T-helper 2 cell treated with Interferon-gamma antibody and Interleukin-4, amounts not matched to agents 5 μg/mL and 100 μg/mL, for 36 hours (primary cell): ENCODE data around the gene ZNF316.

Source experiments
- DNase-seq: peaks from one replicate; pipeline ENCODE4 v3.0.0; 2021; ENCODE audit warnings: low spot score
- H3K27ac Mint-ChIP-seq: one replicate; pipeline ENCODE4 v1.8.0; 2021; ENCODE audit warnings: mild to moderate bottlenecking, mixed read lengths
- H3K27me3 Mint-ChIP-seq: one replicate; pipeline ENCODE4 v1.8.0; 2021; ENCODE audit warnings: low read depth, mixed read lengths
- H3K36me3 Mint-ChIP-seq: one replicate; pipeline ENCODE4 v1.8.0; 2021; ENCODE audit warnings: low read depth, mixed read lengths
- H3K4me1 Mint-ChIP-seq: one replicate; pipeline ENCODE4 v1.8.0; 2021; ENCODE audit warnings: low read depth, mixed read lengths
- H3K4me3 Mint-ChIP-seq: one replicate; pipeline ENCODE4 v1.8.0; 2022; ENCODE audit warnings: mild to moderate bottlenecking, moderate library complexity, mixed read lengths
- H3K9me3 Mint-ChIP-seq: one replicate; pipeline ENCODE4 v1.8.0; 2021; ENCODE audit warnings: mixed read lengths

Gene ZNF316

DNA sequence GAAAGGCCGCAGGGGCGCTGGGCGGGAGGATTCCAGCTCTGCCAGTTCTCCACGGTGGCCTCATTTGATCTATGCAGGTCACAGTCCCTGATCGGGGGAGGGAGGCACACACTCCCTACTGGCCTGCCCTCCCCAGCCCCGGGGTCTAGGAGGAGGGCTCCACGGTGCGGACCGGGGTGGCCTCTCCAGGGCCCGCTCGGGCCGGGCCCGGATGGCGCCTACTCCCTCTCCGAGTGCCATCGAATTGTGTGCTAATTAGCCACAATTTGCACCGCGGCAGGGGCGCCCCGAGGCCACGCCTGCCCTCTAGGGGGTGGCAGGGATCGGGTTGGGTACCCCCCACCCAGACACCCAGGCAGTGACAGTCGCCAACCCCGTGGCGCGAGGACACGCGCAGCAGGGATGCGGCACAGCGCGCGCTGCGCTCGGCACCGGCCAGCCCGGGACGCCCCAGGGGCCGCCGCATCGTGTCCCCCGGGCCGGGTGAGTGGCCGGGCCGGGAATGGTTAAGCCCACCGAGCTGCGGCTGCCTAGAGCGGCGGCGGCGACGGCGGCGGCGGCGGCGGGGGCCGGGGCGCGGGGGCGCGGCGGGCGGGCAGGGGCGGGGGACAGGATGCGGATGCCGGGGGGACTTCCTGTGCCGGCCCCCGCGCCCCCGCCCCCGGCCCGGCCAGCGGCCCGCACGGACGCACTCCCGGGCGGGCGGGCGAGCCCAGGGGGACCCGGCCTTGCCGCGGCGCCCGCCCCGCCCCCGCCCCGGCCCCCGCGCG lies 22.0 kb upstream of the ZNF316 start, which contains the start of gene ZNF853:
Gene ZNF853 (plus strand): TSS at position 658 of the 770 bp plus-strand sequence. CDS start 565 bp downstream, outside the sequence.
- Mint-ChIP-seq H3K36me3 (peaks cover 2% of the 10 kb centered on the region), H3K4me1 (peaks cover 10% of the 10 kb centered on the region), H3K27ac (peak within 1 kb of the TSS; percentile 36), H3K27me3 (peaks cover 45% of the 10 kb centered on the region), H3K9me3 (no peaks in the 10 kb centered on the region), H3K4me3 (peak within 1 kb of the TSS; percentile 77)
- no peak for DNase-seq

DNA sequence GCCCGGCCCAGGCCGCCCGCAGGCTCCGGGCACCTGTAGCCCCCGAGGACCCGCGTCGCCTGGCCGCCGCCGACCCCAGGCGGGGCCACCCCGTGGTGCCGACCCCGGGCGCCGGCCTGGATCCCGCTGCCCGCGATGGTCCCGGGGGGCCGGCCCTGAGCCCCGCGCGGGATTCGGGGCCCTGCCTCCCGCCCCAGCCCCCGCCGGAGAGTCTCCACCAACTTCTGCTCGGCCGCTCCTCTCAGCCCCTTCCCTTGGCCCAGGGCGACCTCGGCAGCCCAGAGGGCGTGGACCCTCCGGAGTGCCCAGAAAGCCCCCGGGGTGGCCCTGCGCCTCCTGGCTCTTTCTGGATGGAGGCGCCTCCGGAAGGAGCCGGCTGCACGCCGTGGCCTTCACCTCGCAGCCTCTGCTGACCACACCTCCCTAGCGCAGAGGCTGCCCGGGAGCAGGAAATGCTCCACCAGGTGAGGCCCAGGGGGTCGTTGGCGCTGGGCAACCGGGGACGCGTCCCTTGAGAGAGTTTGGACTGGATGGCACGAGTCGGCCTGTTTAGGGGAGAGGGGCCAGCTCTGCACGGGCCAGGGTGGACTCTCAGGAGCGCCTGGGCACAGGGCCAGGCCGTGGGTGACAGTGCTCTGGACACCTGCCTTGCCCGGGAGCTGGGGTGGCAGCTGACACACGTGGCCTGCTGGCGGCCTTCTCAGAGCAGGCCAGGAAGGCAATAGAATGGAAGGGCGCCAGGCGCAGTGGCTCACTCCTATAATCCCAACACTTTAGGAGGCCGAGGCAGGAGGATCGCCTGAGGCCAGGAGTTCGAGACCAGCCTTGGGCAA lies 21.2 kb upstream of the ZNF316 start:
- Mint-ChIP-seq H3K4me1 (peaks cover 11% of the 10 kb centered on the region), H3K4me3 (no peak overlapping the region), H3K27me3 (peaks cover 47% of the 10 kb centered on the region), H3K9me3 (no peaks in the 10 kb centered on the region), H3K27ac (no peak overlapping the region), H3K36me3 (peaks cover 2% of the 10 kb centered on the region)
- DNase-seq, result no peak

- Mint-ChIP-seq H3K9me3 (no peaks in the 10 kb centered on the region), H3K4me1 (peaks cover 15% of the 10 kb centered on the region)
Measured at GRCh38 chr7:6616854-6617643, 20.1 kb upstream of the ZNF316 start.

DNA sequence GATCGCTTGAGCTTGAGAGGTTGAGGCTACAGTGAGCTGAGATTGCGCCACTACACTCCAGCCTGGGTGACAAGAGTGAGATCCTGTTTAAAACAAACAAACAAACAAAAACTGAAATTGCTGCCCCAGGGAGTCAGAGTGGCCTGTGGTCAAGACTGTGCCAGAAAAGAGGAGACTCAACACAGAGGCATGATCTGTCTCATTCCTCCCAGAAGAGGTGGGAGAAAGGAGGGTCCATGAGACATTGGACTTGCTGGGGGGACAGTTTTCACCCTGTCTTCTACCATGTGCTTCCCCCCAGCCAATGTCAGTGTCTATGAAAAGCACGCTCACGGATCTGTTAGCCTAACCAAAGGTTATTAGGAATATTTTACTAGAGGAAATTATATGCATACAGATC lies 18.5 kb upstream of the ZNF316 start:
- Mint-ChIP-seq H3K27me3 (peaks cover 43% of the 10 kb centered on the region), H3K36me3 (peaks cover 2% of the 10 kb centered on the region), H3K27ac (no peak overlapping the region), H3K4me3 (no peak overlapping the region), H3K4me1 (peaks cover 15% of the 10 kb centered on the region), H3K9me3 (no peaks in the 10 kb centered on the region)
- DNase-seq, result no peak

More at GRCh38 chr7:6616854-6617643, 20.1 kb upstream of the ZNF316 start:
- Mint-ChIP-seq H3K27me3 (peaks cover 49% of the 10 kb centered on the region), H3K36me3 (peaks cover 2% of the 10 kb centered on the region), H3K4me3 (no peak overlapping the region), H3K27ac (no peak overlapping the region)
- DNase-seq, result no peak

- no peaks in the 10 kb centered on the region for H3K36me3 Mint-ChIP-seq
- H3K9me3 Mint-ChIP-seq, result no peaks in the 10 kb centered on the region
- peaks cover 20% of the 10 kb centered on the region for H3K4me1 Mint-ChIP-seq
- no peak overlapping the region for H3K4me3 Mint-ChIP-seq
- no peak overlapping the region for H3K27ac Mint-ChIP-seq
- H3K27me3 Mint-ChIP-seq, result peaks cover 32% of the 10 kb centered on the region
- DNase-seq, result no peak
Measured at GRCh38 chr7:6619961-6620360, 17.2 kb upstream of the ZNF316 start.

GRCh38 chr7:6621195-6622133 lies 15.7 kb upstream of the ZNF316 start:
- Mint-ChIP-seq H3K4me1 (peaks cover 20% of the 10 kb centered on the region), H3K27me3 (peaks cover 25% of the 10 kb centered on the region), H3K27ac (no peak overlapping the region), H3K9me3 (no peaks in the 10 kb centered on the region), H3K36me3 (no peaks in the 10 kb centered on the region), H3K4me3 (no peak overlapping the region)
- no peak for DNase-seq

GRCh38 chr7:6622134-6622710 lies 14.9 kb upstream of the ZNF316 start:
- Mint-ChIP-seq H3K27me3 (peaks cover 22% of the 10 kb centered on the region), H3K27ac (no peak overlapping the region), H3K9me3 (no peaks in the 10 kb centered on the region), H3K4me1 (peaks cover 20% of the 10 kb centered on the region), H3K4me3 (no peak overlapping the region), H3K36me3 (no peaks in the 10 kb centered on the region)
- DNase-seq, result no peak

DNA sequence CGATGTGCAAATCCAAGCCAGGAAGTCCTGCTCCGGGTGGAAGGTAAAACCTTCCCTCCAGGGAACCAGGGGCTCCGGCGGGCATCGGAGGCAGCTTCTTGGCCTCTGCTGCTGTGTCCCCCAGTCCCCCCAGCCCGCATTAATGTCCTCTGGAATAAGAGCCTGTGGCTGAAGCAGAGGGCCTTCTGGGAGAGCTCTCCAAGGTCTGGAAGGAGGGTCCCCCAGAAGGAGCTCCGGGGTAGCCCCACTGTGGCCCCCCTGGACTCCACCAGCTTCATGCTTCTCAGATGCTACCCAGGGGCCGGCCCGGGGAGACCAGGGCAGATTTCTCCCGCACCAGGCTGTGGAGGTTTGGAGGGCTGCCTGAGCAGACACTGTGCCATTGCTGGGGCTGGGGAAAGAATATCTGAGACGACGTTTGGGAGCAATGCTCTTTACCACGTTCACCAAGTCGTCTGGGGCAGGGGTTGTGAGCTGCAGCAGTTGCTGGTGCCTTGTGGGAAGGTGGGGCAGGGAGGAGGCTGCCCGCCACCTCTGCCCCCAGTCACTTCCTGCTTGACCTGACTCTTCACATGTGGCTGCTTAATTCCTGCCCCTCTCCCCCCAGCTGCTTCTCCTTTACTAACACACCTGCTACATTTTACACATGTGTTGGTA lies 13.4 kb upstream of the ZNF316 start:
- Mint-ChIP-seq H3K9me3 (no peaks in the 10 kb centered on the region), H3K36me3 (no peaks in the 10 kb centered on the region), H3K4me1 (peaks cover 20% of the 10 kb centered on the region), H3K4me3 (peak overlapping the region; percentile 41), H3K27ac (peak overlapping the region; percentile 67), H3K27me3 (peaks cover 9% of the 10 kb centered on the region)
- DNase-seq, result no peak

- H3K36me3 Mint-ChIP-seq, result no peaks in the 10 kb centered on the region
- H3K9me3 Mint-ChIP-seq, result no peaks in the 10 kb centered on the region
- peak overlapping the region; percentile 67 for H3K27ac Mint-ChIP-seq
- peaks cover 9% of the 10 kb centered on the region for H3K27me3 Mint-ChIP-seq
- H3K4me1 Mint-ChIP-seq, result peaks cover 20% of the 10 kb centered on the region
- peak overlapping the region; percentile 41 for H3K4me3 Mint-ChIP-seq
- no peak for DNase-seq
Measured at GRCh38 chr7:6624246-6624611, 12.9 kb upstream of the ZNF316 start.

- Mint-ChIP-seq H3K27me3 (no peaks in the 10 kb centered on the region), H3K9me3 (no peaks in the 10 kb centered on the region), H3K4me1 (peaks cover 8% of the 10 kb centered on the region), H3K4me3 (no peak overlapping the region), H3K27ac (no peak overlapping the region), H3K36me3 (no peaks in the 10 kb centered on the region)
- no peak for DNase-seq
Measured at GRCh38 chr7:6628045-6628444, 9.1 kb upstream of the ZNF316 start.

DNA sequence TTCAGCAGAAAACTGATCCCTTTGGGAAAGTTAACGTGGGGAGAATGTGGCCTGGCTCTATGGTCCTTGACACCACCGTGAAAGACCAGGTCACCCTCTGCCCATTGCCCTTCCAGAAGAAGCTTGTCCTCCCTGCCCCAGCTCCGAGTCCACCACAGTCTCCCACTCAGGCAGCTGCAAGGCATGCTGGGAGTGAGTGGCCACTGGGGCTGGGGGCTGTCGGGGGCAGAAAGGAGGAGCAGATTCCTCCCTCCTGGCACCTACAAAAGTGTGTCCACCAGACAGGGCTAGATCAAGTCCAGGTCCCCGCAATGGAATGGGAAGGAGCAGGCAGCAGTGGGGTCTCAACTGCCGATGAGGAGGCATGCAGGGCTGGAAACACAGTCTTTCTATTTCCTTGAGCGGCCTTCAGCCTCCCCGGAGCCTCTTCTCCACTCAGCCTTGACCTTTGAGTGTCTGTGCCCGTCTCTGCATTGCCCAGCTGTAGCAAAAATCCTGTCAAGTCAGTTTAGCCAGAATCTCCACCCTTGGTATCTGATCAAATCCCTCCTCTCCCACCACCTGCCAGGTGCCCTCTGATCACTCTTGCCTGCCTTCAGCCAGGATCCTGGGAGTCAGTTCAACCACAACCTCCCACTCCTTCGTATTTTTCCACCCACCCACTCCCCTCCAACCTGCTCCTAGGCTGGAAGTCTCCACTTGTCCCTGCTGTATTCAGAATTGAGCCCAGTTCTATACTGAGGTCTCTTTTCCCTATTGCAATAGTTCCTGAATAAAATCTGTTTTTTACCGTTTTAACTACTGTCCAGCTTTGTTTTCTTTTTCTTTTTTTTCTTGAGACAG lies 6.9 kb upstream of the ZNF316 start:
- no peaks in the 10 kb centered on the region for H3K9me3 Mint-ChIP-seq
- no peak for DNase-seq
- H3K4me3 Mint-ChIP-seq, result no peak overlapping the region
- no peaks in the 10 kb centered on the region for H3K27me3 Mint-ChIP-seq
- no peaks in the 10 kb centered on the region for H3K4me1 Mint-ChIP-seq
- no peaks in the 10 kb centered on the region for H3K36me3 Mint-ChIP-seq
- no peak overlapping the region for H3K27ac Mint-ChIP-seq

GRCh38 chr7:6631605-6632004 lies 5.5 kb upstream of the ZNF316 start:
- H3K4me1 Mint-ChIP-seq, result no peaks in the 10 kb centered on the region
- H3K27ac Mint-ChIP-seq, result no peak overlapping the region
- no peaks in the 10 kb centered on the region for H3K27me3 Mint-ChIP-seq

More at GRCh38 chr7:6631605-6632004, 5.5 kb upstream of the ZNF316 start:
- Mint-ChIP-seq H3K9me3 (no peaks in the 10 kb centered on the region), H3K4me3 (no peak overlapping the region), H3K36me3 (no peaks in the 10 kb centered on the region)
- no peak for DNase-seq
